Renal cortex interstitium (tissue), 11 donors: ENCODE data around the gene TMEM150A. TPM values are rescaled to one million over a fixed set of nuclear protein-coding genes. Genes with fewer than 3 reads are reported as not detected.
"Not testable (repeated sequence)": the region's sequence is repeated elsewhere in the genome, so short reads cannot be mapped to it uniquely, and the experiment has no call there.

Experiments
- DNase-seq, 11 donors: peaks; one replicate each; pipeline ENCODE4 v3.0.0-alpha.2; 2013; ENCODE audit warnings: low read depth in 9 of 11, low spot score in 4 of 11; ENCODE audit errors: extremely low read depth in 1 of 11
- polyA plus RNA-seq, 3 donors: library from polyadenylated mRNA; unstranded; fragments of 120-200 nt; gene quantifications; one replicate each; pipeline ENCODE4 v1.2.1, GENCODE V29; 2013; ENCODE audit not compliant: insufficient read length in 3 of 3

Gene TMEM150A
- polyA plus RNA-seq, 3 donors, result 34.4 to 44.8 (median 41.6) TPM

DNA sequence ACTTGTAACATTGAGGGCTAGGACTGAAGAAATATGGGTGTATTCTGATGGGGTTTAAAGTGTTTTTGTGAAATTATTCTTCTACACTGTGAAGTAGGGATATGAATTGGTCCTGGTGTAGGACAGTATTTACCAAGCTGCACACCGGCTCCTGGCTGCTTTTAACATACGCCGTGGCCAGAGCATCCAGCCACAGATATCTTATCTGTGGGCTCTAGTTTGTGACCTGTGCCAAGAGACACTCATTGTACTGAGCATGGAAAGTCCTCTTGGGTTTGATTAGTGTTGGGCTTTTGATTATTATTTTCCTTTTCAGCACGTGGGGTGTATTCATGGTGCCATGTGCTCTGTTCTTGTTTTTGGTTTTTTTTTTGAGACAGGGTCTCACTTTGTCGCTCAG, 21.5 kb upstream of the TMEM150A start:
- no peak for DNase-seq

DNA sequence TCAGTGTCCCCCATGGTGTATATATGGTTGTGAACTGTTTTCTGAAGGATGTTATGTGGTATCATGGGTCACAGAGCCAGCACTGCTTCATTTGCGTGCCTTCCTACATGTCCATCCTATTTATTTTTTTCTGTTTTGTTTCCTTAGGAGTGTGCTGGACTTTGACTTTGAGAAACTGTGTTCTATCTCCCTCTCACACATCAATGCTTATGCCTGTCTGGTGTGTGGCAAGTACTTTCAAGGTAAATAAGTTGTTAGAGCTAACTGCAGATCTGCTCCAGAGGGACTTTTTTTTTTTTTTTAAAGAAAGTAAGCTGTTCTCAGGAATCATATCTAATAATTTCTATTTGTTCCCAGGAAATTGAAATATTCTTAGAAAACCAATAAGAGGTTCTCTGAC, 18.8 kb upstream of the TMEM150A start:
- DNase-seq, result no peak

DNA sequence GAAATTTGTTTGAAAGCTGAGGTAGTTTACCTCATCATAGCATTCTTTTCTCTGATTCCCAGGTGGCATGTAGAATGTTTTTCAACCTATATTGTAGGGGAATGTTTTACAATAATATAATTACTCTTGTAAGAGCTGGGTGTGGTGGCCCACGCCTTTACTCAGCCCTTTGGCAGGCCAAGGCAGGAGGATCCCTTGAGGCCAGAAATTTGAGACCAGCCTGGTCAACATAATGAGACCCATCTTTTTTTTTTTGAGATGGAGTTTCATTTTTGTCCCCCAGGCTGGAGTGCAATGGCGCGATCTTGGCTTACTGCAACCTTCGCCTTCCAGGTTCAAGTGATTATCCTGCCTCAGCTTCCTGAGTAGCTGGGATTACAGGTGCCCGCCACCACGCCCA, 17.1 kb upstream of the TMEM150A start:
- no peak for DNase-seq

DNA sequence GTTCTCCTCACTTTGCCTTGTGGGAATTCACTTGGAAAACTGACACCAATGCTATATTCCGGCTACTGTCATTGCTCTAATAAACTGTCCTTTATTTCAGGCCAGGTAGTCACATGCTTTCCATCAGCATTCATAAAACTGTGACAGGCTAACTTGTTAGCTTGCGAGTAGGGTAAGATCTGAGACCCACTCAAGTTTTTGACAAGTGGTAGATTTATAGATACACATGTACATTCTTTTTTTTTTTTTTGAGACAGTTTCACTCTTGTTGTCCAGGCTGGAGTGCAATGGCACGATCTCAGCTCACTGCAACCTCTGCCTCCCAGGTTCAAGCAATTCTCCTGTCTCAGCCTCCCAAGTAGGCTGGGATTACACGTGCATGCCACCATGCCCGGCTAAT, 15.2 kb upstream of the TMEM150A start:
- not testable (repeated sequence) for DNase-seq

DNA sequence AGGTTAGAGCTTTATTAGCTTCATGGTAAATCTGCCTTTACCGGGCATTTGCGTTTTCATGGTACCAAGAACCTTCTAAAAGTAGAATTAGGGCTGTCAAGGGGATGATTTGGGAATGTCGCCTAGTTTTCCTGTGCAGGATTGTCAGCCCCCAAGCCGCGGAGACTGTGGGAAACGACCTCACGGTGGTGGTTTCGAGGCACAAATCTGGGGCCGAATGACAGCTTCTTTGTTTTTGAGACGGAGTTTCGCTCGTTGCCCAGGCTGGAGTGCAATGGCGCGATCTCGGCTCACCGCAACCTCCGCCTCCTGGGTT, 12.9 kb upstream of the TMEM150A start:
- DNase-seq, result no peak

DNA sequence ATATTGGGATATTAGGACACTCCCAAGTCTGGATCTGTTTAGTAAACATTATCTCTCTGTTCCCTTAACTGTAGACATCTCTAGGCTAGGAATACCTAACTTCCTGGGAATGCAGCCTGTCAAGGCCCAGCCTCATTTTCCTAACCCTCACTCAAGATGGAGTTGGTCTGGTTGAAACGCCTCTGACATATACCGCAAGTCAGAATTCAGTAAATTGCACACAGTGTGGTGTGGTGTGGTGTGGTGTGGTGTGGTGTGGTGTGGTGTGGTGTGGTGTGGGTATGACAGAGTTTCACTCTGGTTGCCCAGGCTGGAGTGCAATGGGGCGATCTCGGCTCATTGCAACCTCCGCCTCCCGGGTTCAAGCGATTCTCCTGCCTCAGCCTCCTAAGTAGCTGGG, 12.3 kb upstream of the TMEM150A start:
- DNase-seq, result not testable (repeated sequence)

DNA sequence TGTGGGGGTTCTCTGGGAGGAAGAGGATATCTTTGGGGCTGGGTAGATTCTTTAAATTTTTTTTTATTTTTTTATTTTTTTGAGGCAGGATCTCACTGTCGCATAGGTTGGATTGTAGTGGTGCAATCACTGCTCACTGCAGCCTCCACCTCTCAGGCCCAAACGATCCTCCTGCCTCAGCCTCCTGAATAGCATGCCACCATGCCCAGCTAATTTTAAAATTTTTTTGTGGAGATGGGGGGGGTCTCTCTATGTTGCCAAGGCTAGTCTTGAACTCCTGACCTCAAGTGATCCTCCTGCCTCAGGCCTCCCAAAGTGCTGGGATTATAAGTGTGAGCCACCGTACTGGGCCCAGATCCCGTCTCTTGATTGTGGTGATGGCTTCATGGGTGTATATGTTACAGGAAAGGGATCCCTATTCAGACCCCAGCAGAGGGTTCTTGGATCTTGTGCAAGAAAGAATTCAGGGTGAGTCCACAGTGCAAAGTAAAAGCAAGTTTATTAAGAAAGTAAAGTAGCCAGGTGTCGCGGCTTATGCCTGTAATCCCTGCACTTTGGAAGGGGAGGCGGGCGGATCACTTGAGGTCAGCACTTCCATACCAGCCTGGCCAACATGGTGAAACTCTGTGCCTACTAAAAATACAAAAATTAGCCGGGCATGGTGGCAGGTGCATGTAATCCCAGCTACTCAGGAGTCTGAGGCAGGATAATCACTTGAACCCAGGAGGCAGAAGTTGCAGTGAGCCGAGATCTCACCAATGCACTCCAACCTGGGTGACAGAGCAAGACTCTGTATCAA, 11.4 kb upstream of the TMEM150A start:
- no peak for DNase-seq

DNA sequence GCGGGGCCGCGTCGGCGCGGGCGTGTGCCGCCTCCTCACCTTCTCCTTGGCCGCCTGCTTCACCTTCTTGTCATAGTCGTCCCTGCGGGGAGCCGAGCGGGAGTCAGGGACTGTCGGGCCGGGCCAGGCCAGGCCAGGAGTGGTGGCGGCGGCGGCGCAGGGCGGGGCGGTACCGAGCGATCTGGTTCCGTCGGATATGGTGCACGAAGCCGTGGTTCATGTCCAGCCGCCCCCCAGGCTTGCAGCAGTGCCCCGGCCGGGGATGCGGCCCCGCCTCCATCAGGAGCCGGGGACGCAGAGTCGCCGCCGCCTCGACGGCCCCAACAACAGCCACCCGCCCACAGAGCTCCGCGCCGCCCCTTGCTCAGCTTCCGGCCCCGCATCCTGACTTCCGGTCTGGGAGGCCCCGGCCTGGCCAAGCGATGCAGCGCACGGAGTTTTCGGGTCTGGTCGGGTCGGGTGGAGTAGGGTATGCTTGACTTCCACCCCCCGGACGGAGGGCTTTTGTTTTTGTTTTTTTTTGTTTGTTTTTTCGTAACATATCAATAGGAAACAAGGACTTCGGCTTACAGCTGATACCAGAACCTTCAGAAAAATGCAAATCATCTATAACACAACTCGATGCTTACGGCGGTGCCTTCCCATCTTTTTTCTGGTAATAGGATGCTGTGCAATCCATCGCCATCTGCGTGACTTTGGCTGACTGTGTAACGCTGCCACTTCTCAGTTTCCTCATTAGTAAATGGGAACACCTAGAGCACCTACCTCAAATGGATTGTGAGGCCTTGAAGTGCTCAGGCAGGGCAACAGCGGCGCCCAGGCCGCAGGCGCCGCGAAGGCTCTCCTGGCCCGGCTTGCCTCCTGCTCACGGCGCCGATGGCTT, 9.4 kb upstream of the TMEM150A start, which contains the start of gene C2orf68:
Gene C2orf68 (minus strand): TSS at position 362 of the 883 bp plus-strand sequence. CDS start 82 bp downstream, at position 280.
- peak in 10 of 11 donors; percentile 77 to 93 (median 86) for DNase-seq

DNA sequence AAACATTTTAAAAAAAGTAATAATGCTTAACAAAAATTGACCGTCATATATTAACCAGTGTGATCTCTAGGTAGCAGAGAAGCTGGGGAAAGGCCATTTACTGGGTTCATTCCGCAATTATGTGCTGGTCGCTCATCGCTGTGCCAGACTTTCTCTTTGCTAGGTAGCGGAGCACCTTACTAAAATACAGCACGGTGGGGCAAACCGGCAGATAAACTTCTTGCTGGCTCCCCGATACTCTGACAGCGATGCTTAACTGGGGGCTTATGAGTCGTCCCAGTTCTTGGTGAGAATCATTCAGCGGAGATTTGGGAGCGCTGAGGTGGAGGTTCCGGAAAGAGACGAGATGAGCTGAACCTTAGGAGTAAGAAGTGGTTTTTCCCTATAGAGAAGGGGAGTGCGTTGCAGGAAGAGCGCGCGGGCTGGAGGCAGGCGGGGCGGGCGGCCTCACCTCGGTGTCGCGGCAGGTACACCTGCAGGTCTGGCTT, 8.8 kb upstream of the TMEM150A start:
- DNase-seq, result no peak

DNA sequence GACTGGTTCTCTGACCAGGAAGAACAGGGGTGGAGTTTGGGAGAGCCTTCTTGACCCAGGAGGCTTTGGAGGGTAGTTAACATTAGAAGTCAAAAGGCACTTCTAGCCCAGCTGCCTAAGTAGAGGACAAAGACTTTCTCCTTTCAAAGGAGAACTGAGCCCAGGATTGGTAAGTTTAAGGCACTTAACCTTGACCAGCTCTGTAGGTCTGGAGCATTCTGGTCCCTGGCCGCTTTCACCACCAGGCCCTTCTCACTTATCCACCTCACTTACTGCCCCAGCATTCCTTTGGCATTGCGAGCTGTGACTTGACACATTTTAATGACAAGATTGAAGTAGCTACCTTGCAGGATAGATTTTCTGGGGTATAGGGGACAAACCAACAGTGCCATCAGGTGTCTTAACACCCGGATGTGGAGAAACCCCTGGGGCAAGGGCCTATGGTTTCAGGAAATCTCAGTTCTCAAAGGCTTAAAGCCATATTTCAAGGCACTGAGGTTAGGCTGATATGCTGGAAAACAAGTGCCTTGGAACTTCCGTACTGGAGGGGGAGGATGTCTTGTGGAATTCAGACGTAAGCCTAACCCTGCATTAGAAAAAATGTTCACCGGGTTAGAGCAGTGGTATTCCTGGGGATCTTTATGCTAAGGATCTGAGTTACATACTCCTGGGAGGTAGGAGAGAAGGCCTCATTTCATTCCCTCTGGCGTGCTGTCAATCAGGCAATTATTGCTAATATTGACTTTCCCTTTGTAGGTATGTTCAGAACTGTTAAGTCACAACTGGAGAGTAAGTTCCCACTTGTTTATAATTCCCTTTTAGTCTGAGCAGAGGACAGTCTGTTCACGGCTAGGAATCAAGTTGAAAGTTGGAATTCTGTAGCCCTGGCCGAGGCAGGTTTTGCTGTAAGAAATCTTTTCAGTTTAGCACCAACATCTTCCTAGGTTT, 5.0 kb upstream of the TMEM150A start:
- DNase-seq, result no peak

DNA sequence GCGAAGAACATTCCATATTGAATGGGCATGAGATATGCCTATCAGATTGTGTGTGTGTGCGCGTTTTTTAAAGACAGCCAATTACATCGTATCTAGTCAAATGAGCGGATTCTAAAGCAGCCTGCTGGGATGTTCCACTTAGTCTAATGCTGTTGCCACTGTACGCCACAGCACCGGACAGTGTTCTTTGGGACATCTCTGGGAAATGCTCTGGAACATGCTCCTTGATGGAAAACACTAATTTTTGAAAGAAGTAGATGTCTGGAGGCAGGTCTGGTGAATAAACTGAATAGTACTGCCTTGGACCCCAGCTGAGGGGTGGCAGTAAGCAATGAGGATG, 3.6 kb upstream of the TMEM150A start:
- DNase-seq, result no peak

DNA sequence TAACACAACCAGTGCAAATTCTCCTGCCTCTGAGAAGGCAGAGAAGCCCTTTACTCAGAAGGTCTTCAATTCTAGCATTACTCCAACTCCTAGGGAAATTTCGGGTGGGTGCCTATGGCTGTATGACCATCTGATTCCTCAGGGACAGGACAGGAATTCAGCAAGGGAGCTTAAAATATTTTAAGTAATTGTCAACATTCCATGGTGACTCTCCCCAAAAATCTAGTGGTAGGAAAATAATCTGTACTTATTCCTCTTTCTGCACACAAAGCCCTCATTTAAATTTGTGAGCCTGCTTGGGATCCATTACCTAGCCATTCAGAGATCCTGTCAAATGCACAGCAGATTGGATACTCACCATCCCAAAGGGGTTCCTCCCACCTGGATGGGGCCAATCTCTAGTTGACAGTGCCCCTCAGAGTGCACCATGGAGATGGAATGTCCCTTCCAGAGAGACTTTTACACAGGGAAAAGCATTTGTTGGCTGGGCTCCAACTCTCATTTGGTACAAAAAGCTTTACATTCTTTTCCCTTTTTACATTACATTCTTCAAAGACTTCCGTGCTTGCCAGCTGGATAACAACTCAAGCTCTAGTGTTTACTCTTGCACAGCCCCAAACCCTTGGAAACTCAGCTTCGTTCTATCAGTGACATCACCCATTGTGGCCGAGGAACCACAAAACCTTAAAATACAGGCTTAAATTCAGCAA, 3.1 kb upstream of the TMEM150A start:
- peak in 1 of 11 donors; percentile 85 for DNase-seq

DNA sequence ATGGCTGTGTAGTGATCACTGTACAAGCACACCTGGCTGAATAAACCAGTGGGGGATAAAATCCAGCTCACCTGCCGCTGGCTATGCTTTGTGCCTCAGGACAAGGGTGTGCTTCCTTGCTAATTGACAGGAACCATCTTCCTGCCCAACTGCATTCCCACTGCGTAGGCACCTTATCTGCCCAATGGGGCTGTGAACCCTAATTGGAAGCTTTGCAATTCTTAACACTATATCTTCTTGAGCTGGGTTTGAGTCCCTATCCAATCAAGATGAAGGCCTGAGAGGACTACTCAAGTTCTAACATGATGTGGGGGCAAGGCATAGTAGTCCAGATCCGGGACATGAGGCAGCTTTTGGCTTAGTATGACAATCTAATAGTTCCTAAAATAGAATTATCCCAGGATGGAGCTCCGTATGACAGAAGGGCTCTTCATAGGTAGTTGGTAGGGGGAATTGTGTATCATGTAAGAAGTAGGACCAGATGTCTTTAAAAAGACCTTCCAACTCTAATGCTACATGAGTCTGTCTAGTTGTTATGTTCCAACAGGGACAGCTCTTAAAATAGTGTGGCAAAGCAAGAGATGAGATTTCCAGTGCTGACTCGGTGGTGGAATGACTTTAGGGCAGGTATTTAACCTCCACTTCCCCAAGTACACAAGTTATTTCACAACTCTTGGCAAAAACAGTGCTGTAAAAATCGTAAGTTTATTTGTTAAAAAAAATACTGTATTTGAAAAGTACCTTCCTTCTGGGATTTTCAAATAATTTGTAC, 2.3 kb upstream of the TMEM150A start:
- no peak for DNase-seq

DNA sequence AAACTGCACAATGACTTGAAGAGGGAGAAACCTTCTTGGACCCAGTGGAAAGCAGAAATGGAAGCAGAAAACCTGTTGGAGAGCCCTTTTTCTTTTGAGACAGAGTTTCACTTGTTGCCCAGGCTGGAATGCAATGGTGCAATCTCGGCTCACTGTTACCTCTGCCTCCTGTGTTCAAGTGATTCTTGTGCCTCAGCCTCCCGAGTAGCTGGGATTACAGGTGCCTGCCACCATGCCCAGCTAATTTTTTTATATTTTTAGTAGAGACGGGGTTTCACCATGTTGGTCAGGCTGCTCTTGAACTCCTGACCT, 1.6 kb upstream of the TMEM150A start:
- DNase-seq, result not testable (repeated sequence)

DNA sequence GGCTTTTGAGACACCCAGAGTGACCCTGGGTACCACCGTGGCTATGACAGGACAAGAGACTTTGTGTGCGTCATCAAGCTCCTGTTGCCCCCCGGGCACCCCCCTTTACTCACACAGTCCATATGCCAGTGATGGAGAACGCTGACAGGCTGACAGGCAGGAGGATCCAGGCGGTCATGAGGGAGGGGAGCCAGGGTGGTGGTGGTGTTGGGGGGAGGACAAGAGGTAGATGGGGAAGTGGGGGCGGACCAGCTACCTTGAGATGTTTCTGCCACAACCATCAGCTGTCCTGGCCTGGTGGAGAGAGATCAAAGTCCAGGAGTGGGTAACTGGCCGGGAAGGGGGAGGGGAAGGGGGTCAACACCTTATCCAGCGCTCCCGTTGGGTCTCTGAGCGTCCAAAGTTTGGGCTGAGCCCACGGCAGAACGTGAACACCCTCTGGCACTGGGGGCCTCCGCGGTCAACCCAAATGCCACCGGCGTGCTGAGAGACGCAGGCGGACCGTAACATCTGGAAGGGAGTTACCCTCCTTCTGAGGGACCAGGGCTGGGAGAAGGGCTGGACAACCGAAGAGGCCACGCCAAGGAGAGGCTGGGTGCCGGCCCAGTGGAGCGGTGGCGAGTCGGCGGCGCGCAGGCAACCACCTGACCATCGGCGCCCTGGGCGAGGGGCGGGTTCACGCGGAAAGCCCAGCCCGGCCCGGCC, 575 bp downstream of the TMEM150A start:
- no peak for DNase-seq

DNA sequence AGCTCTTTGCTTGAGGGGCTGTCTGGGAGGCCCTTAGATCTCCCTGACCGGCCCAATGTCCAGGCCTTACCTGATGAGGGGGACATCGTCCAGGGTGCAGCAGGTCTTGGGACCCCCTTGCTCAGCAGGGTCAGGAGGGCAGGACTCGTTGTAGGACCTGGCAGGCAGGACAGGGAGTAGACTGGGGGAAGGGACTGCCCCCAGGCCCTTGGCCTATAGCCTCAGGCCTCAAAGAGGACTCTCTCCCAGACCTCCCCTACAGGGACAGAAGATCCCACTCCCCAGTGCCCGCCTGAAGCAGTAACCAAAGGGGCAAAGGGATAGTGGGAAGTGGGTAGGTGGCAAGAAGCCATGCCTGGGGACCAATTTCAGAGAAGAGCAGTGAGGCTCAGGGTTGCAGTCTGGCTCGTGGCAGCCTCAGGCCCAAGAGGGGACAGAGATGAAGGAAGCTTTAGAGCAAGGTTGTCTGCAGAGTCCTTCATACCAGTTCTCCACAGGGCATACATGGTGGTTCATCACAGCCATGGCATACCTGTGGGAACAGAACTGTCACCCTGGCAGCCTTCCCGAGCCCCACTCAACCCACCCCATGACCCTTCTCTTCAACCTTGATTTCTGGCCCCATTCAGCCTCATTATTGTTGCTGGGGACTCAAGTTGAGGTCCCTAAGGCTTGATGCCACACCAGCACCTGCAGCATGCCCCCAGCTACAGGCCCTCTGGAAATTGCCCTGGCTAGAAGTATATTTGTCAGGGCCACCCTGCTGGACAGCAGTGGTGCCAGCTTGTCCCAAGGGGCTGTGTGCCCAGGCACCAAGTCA, 1.3 kb downstream of the TMEM150A start:
- DNase-seq, result no peak

DNA sequence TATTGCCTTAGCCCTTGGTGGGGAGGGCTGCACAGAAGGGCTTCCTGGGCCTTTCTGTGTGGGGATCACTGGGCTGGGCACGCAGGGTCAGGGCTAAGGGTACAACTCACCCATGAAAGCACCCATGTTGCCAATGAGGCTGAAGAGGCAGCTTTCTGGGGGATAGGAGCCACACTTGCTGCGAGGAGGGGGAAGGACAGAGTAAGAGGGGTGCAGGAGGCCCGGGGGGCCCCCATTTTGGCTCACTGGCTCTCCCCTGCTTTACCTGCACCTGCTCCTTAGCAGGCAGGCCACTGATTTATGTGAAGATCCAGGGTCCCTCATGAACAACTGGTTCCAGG, 2.3 kb downstream of the TMEM150A start:
- DNase-seq, result no peak
